Tibial artery (tissue), 4 donors: ENCODE data around the gene FAM89A.

Experiments used
- DNase-seq, 2 donors: peaks; one replicate each; pipeline ENCODE4 v3.0.0-alpha.2; 2019
- H3K27ac ChIP-seq, 2 donors: fragments of 200-600 bp; sonication (generic) in 1 of 2; 1 replicate in 1 of 2; 2 replicates in 1 of 2; pipeline ENCODE4 v1.5.1; 2018 to 2019; ENCODE audit warnings: mild to moderate bottlenecking in 1 of 2
- H3K27me3 ChIP-seq, 2 donors: fragments of 200-600 bp; sonication (generic) in 1 of 2; one replicate each; pipeline versions ENCODE4 v1.5.1 to v1.6.0; 2016 to 2019
- H3K36me3 ChIP-seq, 3 donors: fragments of 200-600 bp; sonication (generic) in 2 of 3; one replicate each; pipeline ENCODE4 v1.5.1; 2016 to 2019; ENCODE audit warnings: mild to moderate bottlenecking in 2 of 3
- H3K4me1 ChIP-seq, 4 donors: fragments of 200-600 bp; sonication (generic) in 2 of 4; 1 replicate in 3 of 4; 2 replicates in 1 of 4; pipeline ENCODE4 v1.5.1; 2016 to 2019
- H3K4me3 ChIP-seq, 2 donors: fragments of 200-600 bp; sonication (generic) in 1 of 2; 1 replicate in 1 of 2; 2 replicates in 1 of 2; pipeline ENCODE4 v1.5.1; 2018 to 2019; ENCODE audit warnings: mild to moderate bottlenecking in 2 of 2
- H3K9me3 ChIP-seq, 3 donors: fragments of 200-600 bp; sonication (generic) in 1 of 3; one replicate each; pipeline ENCODE4 v1.5.1; 2016 to 2019
- CTCF ChIP-seq, 2 experiments: fragments of 200-600 bp in 1 of 2; fragments of 450-650 bp in 1 of 2; IDR thresholded peaks; one replicate each; pipeline ENCODE4 v1.5.1; 2017 to 2019; ENCODE audit warnings: antibody characterized with exemption in 2 of 2, mild to moderate bottlenecking in 1 of 2, moderate library complexity in 1 of 2
- intact Hi-C: fragments of 100-400 bp; cut with DNase I; formaldehyde crosslinking; loops from one replicate; pipeline ENCODE4 v1.15.0; 2023; ENCODE audit warnings: low total_unique reads

Gene FAM89A

GRCh38 chr1:230979952-230980351, 60.1 kb downstream of the FAM89A start:
- intact Hi-C loops, result loop anchor here (5.0 to 10.0 kb wide), 3 partner anchors 53 to 183 kb away; partner anchors contain the start of gene C1orf198

GRCh38 chr1:230979389-230979716, 60.7 kb downstream of the FAM89A start:
- Histone ChIP-seq H3K4me3 (peak overlapping the region; percentile 85 to 95), H3K9me3 (no peaks in the 10 kb centered on the region), H3K27me3 (no peaks in the 10 kb centered on the region), H3K27ac (peak overlapping the region; percentile 48 to 69), H3K36me3 (peaks cover 0 to 18% (median 0%) of the 10 kb centered on the region in 3 donors), H3K4me1 (peaks cover 5 to 26% (median 15%) of the 10 kb centered on the region in 4 donors)
- intact Hi-C loops, result loop anchor here (5.0 to 10.0 kb wide), 3 partner anchors 52 to 182 kb away; partner anchors contain the start of gene C1orf198
- DNase-seq, result no peak
- no peak for TF ChIP-seq CTCF (IDR thresholded peaks at IDR 0.05)

More at GRCh38 chr1:230979952-230980351, 60.1 kb downstream of the FAM89A start:
- Histone ChIP-seq H3K27me3 (no peaks in the 10 kb centered on the region), H3K9me3 (no peaks in the 10 kb centered on the region), H3K4me1 (peaks cover 5 to 26% (median 15%) of the 10 kb centered on the region in 4 donors), H3K27ac (no peak overlapping the region), H3K36me3 (peaks cover 0 to 18% (median 0%) of the 10 kb centered on the region in 3 donors), H3K4me3 (peak overlapping the region in 1 of 2 donors; percentile 85)
- TF ChIP-seq CTCF (IDR thresholded peaks at IDR 0.05), result no peak
- DNase-seq, result no peak

DNA sequence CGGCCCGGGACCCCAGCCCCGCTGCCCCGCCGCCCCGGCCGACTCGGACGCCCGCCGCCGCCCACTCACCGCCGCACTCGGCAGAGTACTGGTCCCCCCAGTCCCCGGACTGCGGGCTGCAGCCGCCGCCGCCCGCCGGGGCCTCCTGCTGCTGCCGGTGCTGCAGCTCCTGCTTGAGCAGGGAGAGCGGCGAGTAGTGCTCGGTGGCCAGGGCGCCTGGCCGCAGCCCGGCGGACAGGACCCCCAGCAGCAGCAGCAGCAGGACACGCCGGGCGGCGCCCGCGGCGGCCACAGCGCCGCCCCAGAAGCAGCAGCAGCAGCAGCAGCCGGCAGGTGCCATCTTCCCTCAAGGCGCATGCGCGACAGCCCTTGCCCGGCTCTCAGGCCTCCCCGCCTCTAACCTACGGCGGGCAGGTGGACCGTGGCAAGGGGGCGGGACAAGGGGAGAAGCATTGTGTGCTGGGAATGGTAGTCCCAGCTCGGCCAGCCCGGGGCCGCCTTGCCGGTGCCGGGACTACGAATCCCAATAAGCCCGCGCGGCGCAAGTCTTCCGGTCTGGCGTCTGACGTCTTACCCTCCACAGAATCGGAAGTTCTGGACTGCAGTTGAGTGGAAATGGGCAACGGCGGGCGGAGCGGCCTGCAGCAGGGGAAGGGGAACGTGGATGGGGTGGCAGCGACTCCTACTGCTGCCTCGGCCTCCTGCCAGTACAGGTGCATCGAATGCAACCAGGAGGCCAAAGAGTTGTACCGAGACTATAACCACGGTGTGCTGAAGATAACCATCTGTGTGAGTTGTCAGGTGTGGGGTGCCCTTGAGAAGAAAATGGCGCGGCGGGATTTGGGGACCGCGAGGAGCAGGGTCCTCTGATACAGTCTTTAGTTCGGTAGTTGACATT, 61.3 kb downstream of the FAM89A start, which contains the start of the genes ARV1 and TTC13:
Gene ARV1 (plus strand): TSS at position 604 of the 898 bp plus-strand sequence. CDS start 12 bp downstream, at position 616.
Gene TTC13 (minus strand): TSS at position 371 of the 898 bp plus-strand sequence. CDS start 31 bp downstream, at position 340.
- no peaks in the 10 kb centered on the region for H3K9me3 ChIP-seq
- H3K36me3 ChIP-seq, result peaks cover 0 to 18% (median 0%) of the 10 kb centered on the region in 3 donors
- peak within 1 kb of the TSS; percentile 65 to 69 for H3K27ac ChIP-seq
- peak; percentile 35 to 42 for TF ChIP-seq CTCF (IDR thresholded peaks at IDR 0.05)
- H3K27me3 ChIP-seq, result no peaks in the 10 kb centered on the region
- intact Hi-C loops, result loop anchor here (5.0 to 10.0 kb wide), 3 partner anchors 51 to 181 kb away; partner anchors contain the start of gene C1orf198
- DNase-seq, result peak; percentile 99
- peaks cover 5 to 26% (median 15%) of the 10 kb centered on the region in 4 donors for H3K4me1 ChIP-seq
- H3K4me3 ChIP-seq, result peak within 1 kb of the TSS; percentile 85 to 95

DNA sequence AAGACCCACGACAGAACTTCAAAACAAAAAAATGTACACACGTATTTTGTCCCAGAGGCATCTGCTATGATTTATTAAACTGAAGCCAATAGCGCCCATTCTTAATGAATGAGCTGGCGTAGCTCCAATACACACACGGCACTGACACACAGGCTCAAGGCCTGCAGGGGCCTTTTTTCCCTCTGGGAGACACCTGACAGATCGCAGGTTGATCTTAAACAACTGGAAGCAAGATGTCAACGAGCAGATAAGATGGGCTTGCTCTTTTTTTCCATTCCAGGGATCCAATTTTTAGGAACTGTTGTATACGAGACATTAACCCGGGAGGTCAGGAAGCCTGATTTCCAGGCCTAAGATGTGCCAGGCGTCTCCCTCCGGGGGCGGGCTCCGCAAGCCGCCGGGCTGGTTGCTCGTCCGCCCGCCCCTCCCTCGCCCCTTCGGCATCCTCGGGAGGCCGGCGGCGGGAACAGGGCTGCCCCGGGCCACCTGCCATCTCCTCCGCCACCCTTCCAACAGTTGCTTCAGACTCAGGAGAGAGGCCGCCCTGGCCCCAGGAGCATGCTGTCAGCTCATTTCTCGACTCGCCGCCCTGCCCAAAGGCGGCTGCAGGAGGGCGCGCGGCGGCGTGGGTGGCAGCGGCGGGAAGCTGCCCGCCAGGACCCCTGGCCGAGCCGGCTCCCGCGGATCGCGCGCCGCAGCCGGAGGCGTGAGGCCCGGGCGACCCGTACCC, 62.1 kb downstream of the FAM89A start:
- DNase-seq, result peak in 1 of 2 donors; percentile 25
- Histone ChIP-seq H3K36me3 (peaks cover 0 to 17% (median 0%) of the 10 kb centered on the region in 3 donors), H3K27ac (peak overlapping the region; percentile 65 to 69), H3K9me3 (no peaks in the 10 kb centered on the region), H3K4me1 (peaks cover 5 to 26% (median 15%) of the 10 kb centered on the region in 4 donors), H3K4me3 (peak overlapping the region; percentile 85 to 95), H3K27me3 (no peaks in the 10 kb centered on the region)
- TF ChIP-seq CTCF (IDR thresholded peaks at IDR 0.05), result no peak
- intact Hi-C loops, result loop anchor here (5.0 to 10.0 kb wide), 3 partner anchors 51 to 181 kb away; partner anchors contain the start of gene C1orf198
